ENCODE results near the gene LBHD2.

The LBHD2 gene

GRCh38 chr14:103121121-103121845 lies 37.3 kb downstream of the LBHD2 start:
- DNase-seq (ENCODE audit: extremely low spot score) = no peak
- TF ChIP-seq HDGF (IDR thresholded peaks at IDR 0.05; ENCODE audit: borderline replicate concordance) = no peak
- TF ChIP-seq TARDBP (IDR thresholded peaks at IDR 0.05) = no peak
- TF ChIP-seq ELF4 (IDR thresholded peaks at IDR 0.05) = no peak
- no peak for TF ChIP-seq FOXK2 (IDR thresholded peaks at IDR 0.05)
- TF ChIP-seq SP1 (IDR thresholded peaks at IDR 0.05) = no peak
- no peak for TF ChIP-seq SUZ12 (IDR thresholded peaks at IDR 0.05)
- TF ChIP-seq NFRKB (IDR thresholded peaks at IDR 0.05) = no peak
- ChIA-PET POLR2A (no interaction called here), CTCF (interaction anchor here (1.0 kb wide), 1 partner anchor 16 kb away, joined by 4 read pairs; no protein-coding TSS in a partner anchor)

- POLR2A ChIA-PET = no interaction called here
- TF ChIP-seq PKNOX1 (IDR thresholded peaks at IDR 0.05) = peak; percentile 91
- TF ChIP-seq ARNT (IDR thresholded peaks at IDR 0.05) = no peak
- peak; percentile 48 for DNase-seq (ENCODE audit: extremely low spot score)
- CTCF ChIA-PET = no interaction called here
These were observed 38.0 kb downstream of the LBHD2 start for GRCh38 chr14:103121846-103122584.

- POLR2A ChIA-PET = no interaction called here
- no peak for DNase-seq (ENCODE audit: extremely low spot score)
These were observed 38.6 kb downstream of the LBHD2 start for GRCh38 chr14:103122585-103122946.

GRCh38 chr14:103122947-103123633 lies 39.1 kb downstream of the LBHD2 start, which contains the start of gene TNFAIP2:
Gene TNFAIP2, plus strand, starts transcription at chr14:103123461. Its CDS starts 2,997 bp downstream, at chr14:103126458.
- TF ChIP-seq CTBP1 (IDR thresholded peaks at IDR 0.05; ENCODE audit: borderline replicate concordance) = no peak
- TF ChIP-seq LEF1 (IDR thresholded peaks at IDR 0.05; ENCODE audit: borderline replicate concordance) = no peak
- TF ChIP-seq SUZ12 (IDR thresholded peaks at IDR 0.05) = no peak
- no peak for TF ChIP-seq NFRKB (IDR thresholded peaks at IDR 0.05)
- no peak for TF ChIP-seq FOXK2 (IDR thresholded peaks at IDR 0.05)
- TF ChIP-seq BHLHE40 (IDR thresholded peaks at IDR 0.05; ENCODE audit: borderline replicate concordance) = no peak
- TF ChIP-seq FOXM1 (IDR thresholded peaks at IDR 0.05; ENCODE audit: borderline replicate concordance) = no peak
- TF ChIP-seq HDGF (IDR thresholded peaks at IDR 0.05; ENCODE audit: borderline replicate concordance) = no peak
- no peak for TF ChIP-seq L3MBTL2 (conservative IDR thresholded peaks at IDR 0.05)
- no peak for TF ChIP-seq PKNOX1 (IDR thresholded peaks at IDR 0.05)
- TF ChIP-seq SP1 (IDR thresholded peaks at IDR 0.05) = no peak
- TF ChIP-seq ELF4 (IDR thresholded peaks at IDR 0.05) = no peak
- TF ChIP-seq ZNF384 (IDR thresholded peaks at IDR 0.05) = no peak
- TF ChIP-seq FOXA1 (IDR thresholded peaks at IDR 0.05) = no peak
- TF ChIP-seq ARNT (IDR thresholded peaks at IDR 0.05) = no peak
- TF ChIP-seq TARDBP (IDR thresholded peaks at IDR 0.05) = no peak
- ChIA-PET CTCF (interaction anchor here (0.6 kb wide), 1 partner anchor 141 kb away, joined by 5 read pairs; no protein-coding TSS in a partner anchor), POLR2A (no interaction called here)
- no peak for DNase-seq (ENCODE audit: extremely low spot score)

More at GRCh38 chr14:103122585-103122946, 38.6 kb downstream of the LBHD2 start:
- CTCF ChIA-PET = no interaction called here
- TF ChIP-seq TARDBP (IDR thresholded peaks at IDR 0.05) (no peak), ARNT (IDR thresholded peaks at IDR 0.05) (no peak), FOXA1 (IDR thresholded peaks at IDR 0.05) (no peak), L3MBTL2 (conservative IDR thresholded peaks at IDR 0.05) (no peak), NFRKB (IDR thresholded peaks at IDR 0.05) (no peak), LEF1 (IDR thresholded peaks at IDR 0.05; ENCODE audit: borderline replicate concordance) (no peak), CTBP1 (IDR thresholded peaks at IDR 0.05; ENCODE audit: borderline replicate concordance) (no peak), FOXM1 (IDR thresholded peaks at IDR 0.05; ENCODE audit: borderline replicate concordance) (no peak), PKNOX1 (IDR thresholded peaks at IDR 0.05) (no peak), HDGF (IDR thresholded peaks at IDR 0.05; ENCODE audit: borderline replicate concordance) (no peak)

GRCh38 chr14:103123634-103124500 lies 39.9 kb downstream of the LBHD2 start:
- no peak for TF ChIP-seq ZNF384 (IDR thresholded peaks at IDR 0.05)
- TF ChIP-seq L3MBTL2 (conservative IDR thresholded peaks at IDR 0.05) = no peak
- TF ChIP-seq TARDBP (IDR thresholded peaks at IDR 0.05) = no peak
- TF ChIP-seq FOXM1 (IDR thresholded peaks at IDR 0.05; ENCODE audit: borderline replicate concordance) = no peak
- DNase-seq (ENCODE audit: extremely low spot score) = no peak
- POLR2A ChIA-PET = no interaction called here
- CTCF ChIA-PET = interaction anchor here (0.6 kb wide), 1 partner anchor 140 kb away, joined by 5 read pairs; no protein-coding TSS in a partner anchor
